Measurements from ENCODE around the gene ZBTB40.
A peak's percentile ranks its signal among the peaks of the same experiment; 100 is the strongest.

ZBTB40 gene

DNA sequence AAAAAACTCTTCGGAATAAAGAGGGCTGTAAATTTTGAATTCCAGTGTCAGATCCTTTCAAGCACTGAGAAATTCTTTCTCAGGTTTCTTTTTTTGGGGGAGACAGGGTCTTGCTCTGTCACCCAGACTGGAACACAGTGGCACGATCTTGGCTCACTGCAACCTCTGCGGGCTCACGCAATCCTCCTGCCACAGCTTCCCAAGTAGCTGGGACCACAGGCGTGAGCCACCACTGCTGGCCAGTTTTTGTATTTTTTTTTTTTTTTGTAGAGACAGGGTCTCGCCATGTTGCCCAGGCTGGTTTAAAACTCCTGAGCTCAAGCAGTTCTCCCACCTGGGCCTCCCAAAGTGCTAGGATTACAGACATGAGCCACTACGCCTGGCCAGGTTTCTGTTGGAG lies 76.8 kb downstream of the ZBTB40 start:
- Histone ChIP-seq H3K36me3 (peaks cover 38% of the 10 kb centered on the region), H3K27ac (no peak overlapping the region), H3K27me3 (ENCODE audit: insufficient read depth, low read depth, severe bottlenecking) (no peaks in the 10 kb centered on the region), H3K9me3 (ENCODE audit: severe bottlenecking) (no peaks in the 10 kb centered on the region), H3K4me3 (ENCODE audit: low read depth, low read length) (no peak overlapping the region)
- DNase-seq: no peak
- TF ChIP-seq, protein P1, sequence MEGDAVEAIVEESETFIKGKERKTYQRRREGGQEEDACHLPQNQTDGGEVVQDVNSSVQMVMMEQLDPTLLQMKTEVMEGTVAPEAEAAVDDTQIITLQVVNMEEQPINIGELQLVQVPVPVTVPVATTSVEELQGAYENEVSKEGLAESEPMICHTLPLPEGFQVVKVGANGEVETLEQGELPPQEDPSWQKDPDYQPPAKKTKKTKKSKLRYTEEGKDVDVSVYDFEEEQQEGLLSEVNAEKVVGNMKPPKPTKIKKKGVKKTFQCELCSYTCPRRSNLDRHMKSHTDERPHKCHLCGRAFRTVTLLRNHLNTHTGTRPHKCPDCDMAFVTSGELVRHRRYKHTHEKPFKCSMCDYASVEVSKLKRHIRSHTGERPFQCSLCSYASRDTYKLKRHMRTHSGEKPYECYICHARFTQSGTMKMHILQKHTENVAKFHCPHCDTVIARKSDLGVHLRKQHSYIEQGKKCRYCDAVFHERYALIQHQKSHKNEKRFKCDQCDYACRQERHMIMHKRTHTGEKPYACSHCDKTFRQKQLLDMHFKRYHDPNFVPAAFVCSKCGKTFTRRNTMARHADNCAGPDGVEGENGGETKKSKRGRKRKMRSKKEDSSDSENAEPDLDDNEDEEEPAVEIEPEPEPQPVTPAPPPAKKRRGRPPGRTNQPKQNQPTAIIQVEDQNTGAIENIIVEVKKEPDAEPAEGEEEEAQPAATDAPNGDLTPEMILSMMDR (IDR thresholded peaks at IDR 0.05; ENCODE audit: low read depth, low read length): no peak

DNA sequence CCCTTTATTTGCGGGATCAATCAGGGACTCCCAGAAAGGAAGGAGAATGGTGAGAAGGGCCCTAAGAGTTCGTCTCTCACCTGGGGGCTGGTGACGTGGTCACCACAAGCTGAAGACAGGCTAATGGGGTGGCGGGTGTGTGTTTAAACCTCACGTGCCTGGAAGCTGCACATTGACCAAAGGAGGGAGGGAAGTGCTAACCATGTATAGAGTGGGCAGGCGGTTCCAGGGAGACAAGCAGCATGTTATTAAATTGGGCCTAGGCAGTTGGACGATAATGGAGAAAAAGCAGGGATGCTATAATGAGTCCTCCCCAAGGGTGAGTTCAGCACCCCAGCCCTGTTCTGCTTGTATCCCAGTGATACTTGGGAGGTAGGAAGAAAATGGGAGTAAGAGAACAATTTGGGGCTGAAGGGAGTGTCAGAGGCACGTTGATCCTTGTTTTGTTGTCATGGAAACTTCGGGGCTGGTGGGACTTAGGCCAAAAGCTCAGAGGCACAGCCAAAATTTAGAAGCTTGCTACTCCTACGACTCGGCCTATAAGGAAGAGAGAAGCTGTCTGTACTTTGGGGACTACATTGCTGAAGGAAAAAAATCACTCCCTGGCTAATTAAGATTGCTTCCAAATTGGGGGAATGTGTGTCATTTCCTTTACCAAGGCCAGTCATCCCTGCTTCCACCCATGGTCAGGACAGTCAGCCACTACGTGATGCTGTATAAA lies 78.4 kb downstream of the ZBTB40 start:
- no peak overlapping the region for H3K4me3 ChIP-seq (ENCODE audit: low read depth, low read length)
- DNase-seq: no peak

DNA sequence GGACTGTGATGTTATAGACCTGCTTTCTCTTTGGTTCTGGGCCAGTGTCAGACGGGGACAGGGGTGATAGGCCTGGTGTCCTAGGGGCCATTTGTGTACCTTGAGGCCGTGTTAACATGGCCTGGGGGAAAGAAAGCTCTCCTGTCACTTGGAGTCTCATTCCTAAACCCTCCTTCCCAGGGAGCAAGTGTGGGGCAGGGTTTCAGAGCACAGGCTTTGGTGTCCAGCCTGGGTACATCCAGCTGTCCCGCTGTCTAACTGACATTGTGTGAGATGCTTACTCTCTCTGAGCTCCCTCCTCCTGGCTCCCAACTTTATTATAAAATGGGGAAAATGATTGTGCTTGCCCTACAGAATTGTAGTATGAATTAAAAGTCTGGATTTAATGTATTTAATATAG lies 79.1 kb downstream of the ZBTB40 start:
- Histone ChIP-seq H3K27me3 (ENCODE audit: insufficient read depth, low read depth, severe bottlenecking) (no peaks in the 10 kb centered on the region), H3K27ac (no peak overlapping the region), H3K36me3 (peaks cover 24% of the 10 kb centered on the region), H3K4me3 (ENCODE audit: low read depth, low read length) (no peak overlapping the region), H3K9me3 (ENCODE audit: severe bottlenecking) (no peaks in the 10 kb centered on the region)
- TF ChIP-seq, protein P1 (IDR thresholded peaks at IDR 0.05; ENCODE audit: low read depth, low read length): no peak
- DNase-seq: no peak

More for the DNA sequence above, 78.4 kb downstream of the ZBTB40 start:
- Histone ChIP-seq H3K27ac (no peak overlapping the region), H3K27me3 (ENCODE audit: insufficient read depth, low read depth, severe bottlenecking) (no peaks in the 10 kb centered on the region), H3K9me3 (ENCODE audit: severe bottlenecking) (no peaks in the 10 kb centered on the region), H3K36me3 (peaks cover 27% of the 10 kb centered on the region)
- TF ChIP-seq, protein P1 (IDR thresholded peaks at IDR 0.05; ENCODE audit: low read depth, low read length): no peak

DNA sequence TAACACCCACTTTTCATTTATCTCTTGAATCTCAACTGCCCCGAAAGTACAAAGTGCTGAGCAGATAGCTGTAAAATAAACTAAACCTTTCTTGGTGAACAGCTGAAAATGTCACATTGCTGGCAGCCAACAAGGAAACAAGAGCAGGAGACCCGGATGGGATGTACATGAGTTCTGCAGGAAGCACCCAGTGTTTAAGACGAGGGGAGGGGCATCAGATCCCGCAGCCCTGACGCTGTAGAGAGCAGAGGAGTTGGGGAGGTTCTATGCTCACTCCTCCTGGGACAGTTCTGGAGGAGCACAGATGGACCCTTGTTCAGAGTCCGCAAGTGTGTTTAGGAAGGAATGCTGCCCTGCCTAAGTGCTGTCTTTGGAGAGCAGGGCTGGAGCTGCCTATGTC lies 79.6 kb downstream of the ZBTB40 start:
- Histone ChIP-seq H3K36me3 (peaks cover 18% of the 10 kb centered on the region), H3K4me3 (ENCODE audit: low read depth, low read length) (no peak overlapping the region), H3K27me3 (ENCODE audit: insufficient read depth, low read depth, severe bottlenecking) (no peaks in the 10 kb centered on the region), H3K9me3 (ENCODE audit: severe bottlenecking) (no peaks in the 10 kb centered on the region), H3K27ac (no peak overlapping the region; the same call in 1 of the 2 replicates)
- TF ChIP-seq, protein P1 (IDR thresholded peaks at IDR 0.05; ENCODE audit: low read depth, low read length): no peak
- DNase-seq: no peak

DNA sequence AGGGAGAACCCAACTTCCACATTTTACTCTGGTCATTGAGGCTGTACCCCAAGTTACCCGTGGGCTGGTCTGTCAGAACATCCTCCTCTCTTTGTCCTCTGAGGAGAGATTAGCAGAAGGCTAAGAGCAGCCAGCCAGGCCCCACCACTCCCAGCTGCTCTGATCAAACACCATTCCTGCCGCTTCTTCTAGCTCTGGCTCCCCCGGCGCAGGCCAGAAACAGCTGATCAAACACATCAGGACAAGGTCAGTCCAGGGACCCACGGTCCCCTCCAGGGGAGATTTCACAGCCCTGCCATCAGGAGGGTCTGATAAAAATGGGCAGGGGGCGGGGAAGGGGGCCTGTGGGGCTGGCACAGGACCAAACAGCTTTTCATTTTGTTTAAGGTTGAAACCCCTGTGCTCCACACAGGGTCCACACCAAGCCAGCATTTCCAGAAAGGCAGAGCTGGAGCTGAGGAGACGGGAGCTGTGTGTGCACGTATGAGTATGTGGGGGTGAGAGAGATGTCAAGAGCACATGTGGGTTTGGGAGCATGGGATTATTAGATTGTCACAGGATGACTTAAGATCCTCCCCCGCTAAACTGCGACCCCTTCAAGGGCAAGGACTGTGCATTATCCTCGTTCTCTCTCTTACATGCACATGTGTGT lies 81.7 kb downstream of the ZBTB40 start:
- DNase-seq: peak; percentile 55
- peaks cover 4% of the 10 kb centered on the region; the same call in 1 of the 2 replicates for H3K36me3 ChIP-seq
- TF ChIP-seq, protein P1 (IDR thresholded peaks at IDR 0.05; ENCODE audit: low read depth, low read length): no peak

More for the DNA sequence above, 81.7 kb downstream of the ZBTB40 start:
- H3K9me3 ChIP-seq (ENCODE audit: severe bottlenecking): no peaks in the 10 kb centered on the region
- no peak overlapping the region for H3K4me3 ChIP-seq (ENCODE audit: low read depth, low read length)
- H3K27ac ChIP-seq: peak overlapping the region; percentile 32; the same call in 1 of the 2 replicates
- H3K27me3 ChIP-seq (ENCODE audit: insufficient read depth, low read depth, severe bottlenecking): no peaks in the 10 kb centered on the region

Measured in WERI-Rb-1 (cell line).